GM21576 (cell line): Measurements from ENCODE around the gene BEST1.

Experiments
- ATAC-seq: cut with Tn5 transposase; IDR thresholded peaks from one replicate; pipeline ENCODE4 v1.9.1; 2021; ENCODE audit warnings: mild to moderate bottlenecking, moderate library complexity; ENCODE audit not compliant: unreplicated experiment

The BEST1 gene

DNA sequence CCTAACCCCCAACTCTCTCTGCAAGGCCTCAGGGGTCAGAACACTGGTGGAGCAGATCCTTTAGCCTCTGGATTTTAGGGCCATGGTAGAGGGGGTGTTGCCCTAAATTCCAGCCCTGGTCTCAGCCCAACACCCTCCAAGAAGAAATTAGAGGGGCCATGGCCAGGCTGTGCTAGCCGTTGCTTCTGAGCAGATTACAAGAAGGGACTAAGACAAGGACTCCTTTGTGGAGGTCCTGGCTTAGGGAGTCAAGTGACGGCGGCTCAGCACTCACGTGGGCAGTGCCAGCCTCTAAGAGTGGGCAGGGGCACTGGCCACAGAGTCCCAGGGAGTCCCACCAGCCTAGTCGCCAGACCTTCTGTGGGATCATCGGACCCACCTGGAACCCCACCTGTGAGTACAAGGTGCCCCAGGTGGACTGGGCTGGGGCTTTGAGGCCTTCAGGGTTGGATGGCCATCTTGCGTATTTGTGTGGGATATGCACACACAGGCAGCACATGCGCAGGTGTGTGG is at the start of gene BEST1:
Gene BEST1, plus strand, starts transcription at position 317 of the 513 bp plus-strand sequence. CDS start 1,456 bp downstream, outside the sequence.
- ATAC-seq = no peak

- no peak for ATAC-seq
Measured at GRCh38 chr11:61901397-61901796, 48.8 kb upstream of the BEST1 start.

- ATAC-seq = no peak
Measured at GRCh38 chr11:61902313-61902712, 47.8 kb upstream of the BEST1 start.

- ATAC-seq = no peak
Measured at GRCh38 chr11:61903845-61904244, 46.3 kb upstream of the BEST1 start.

DNA sequence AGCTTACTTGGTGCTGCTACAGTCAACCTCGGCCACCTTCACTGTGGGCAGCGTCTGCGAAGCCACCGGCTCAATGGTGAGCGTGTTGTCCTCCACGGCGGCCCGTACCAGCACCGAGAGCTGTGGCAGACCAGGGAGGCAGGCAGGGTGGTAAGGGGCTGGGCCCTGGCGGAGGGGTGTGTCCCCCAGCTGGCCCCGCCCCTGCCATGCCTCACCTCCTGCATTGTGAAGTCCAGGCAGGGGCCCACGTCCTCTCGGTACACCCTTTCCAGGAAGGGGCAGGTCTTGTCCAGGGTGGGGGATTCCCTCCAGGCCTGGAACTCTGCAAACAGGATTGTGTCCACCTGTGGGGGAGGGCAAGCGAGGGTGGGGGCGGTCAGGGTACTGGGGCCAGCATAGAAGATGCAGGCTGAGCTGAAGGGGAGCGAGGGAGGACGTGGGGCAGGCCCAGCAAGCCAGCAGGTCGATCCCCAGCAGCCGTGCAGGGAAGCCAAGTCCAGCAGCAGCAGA is 45.6 kb upstream of the BEST1 start:
- no peak for ATAC-seq

DNA sequence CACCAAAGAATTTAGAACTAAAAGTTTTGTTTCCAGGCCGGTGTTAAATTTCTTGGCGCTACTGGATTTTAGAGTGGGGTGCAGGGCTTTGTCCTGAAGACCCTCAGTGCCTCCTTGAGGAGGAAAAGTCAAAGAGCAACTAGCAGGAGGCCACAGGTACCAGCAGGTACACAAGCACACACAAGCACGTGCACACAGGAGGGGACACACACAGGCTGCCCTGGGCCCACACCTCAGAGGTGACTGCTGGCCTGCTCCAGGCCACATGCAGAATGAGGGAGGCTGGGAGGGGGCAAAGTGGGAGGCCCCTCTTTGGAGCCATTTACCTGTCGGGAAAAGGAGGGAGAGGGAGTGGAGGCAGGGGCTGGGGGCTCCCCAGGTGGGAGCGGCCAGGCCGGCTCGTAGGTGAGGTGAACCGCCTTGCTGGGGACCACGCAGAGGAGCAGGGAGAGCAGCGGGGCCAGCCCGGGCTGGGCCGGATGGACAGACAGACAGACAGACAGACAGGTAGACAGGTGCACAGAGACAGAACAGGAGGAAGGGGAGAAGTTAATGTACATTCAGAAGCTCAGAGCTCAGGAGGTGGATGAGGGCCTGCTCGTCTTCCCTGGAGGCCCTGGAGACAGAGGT is 45.0 kb upstream of the BEST1 start:
- ATAC-seq = no peak

GRCh38 chr11:61905801-61906521 is 44.2 kb upstream of the BEST1 start:
- ATAC-seq = no peak

GRCh38 chr11:61906522-61906909 is 43.6 kb upstream of the BEST1 start:
- ATAC-seq = no peak

- no peak for ATAC-seq
Measured at GRCh38 chr11:61907282-61907681, 42.9 kb upstream of the BEST1 start.

GRCh38 chr11:61907871-61908729 is 42.1 kb upstream of the BEST1 start:
- no peak for ATAC-seq

DNA sequence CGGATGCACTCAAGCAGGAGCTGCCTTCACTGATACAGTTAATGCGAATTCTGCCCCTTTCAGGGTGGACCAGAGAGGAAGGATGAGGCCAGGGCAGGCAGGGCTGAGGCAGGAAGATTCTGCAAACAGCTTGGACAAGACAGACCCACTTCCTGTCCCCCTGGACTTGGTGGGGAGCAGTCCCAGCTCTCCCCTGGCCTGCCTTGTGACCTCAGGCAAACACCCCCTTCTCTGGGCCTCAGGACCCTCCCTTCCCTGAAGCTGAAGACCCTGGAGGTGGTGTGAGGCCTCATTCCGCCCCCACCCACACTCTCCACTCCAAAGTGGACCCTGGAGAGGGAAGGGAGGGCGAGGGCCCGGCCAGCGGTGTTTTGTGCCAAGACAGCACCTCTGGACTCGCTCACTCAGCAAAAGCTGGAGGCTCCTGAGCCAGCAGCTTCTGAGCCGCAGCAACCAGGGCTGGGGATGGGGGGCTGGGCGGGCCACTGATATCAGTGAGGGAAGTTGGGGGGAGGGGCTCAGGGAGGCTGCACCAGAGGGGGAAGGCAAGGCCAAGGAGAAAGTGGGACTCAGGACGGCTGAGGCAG is 41.3 kb upstream of the BEST1 start:
- ATAC-seq = no peak

DNA sequence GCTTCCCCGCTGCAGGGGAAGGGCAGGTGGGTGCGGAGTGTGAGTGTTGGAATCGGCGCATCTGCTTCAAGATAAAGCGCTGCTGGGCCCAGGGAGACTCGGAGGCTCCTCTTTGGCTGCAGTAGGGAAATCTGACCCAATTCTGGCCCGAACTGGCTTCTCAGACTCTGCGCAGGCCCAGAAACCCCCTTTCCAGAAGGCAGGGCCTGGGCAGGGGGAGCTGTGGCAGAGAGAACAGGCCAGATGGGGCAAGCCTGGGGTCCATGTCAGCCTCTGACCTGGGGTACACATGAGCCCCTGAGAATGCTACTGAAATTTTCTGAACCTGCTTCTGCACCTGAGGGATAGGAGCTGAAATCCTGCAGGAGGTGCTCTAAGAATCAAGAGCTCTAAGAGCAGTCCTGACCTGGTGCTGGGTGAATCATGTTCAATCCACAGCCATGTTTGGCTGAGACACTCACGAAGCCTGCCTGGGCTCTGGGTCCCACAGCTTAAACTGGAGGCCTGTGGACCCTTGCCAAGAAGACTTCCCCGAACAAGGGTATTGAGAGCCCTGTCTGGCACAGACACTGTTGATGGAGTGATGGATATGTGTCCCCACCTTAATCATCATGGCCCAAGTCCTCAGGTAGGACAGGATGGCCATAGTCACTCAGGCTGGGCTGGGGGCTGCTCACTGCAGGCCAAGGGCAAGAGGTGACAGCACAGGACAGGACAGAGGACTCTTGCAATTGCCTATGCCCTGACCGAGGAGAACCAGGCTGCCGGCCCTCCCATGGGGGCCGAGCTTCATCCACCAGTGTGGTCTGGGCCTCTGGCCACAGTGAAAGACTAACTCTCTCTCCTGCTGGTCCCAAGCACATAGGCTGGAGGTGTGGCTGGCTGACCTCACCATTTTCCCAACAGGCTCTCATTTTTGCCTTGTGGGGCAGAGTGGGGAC is 39.7 kb upstream of the BEST1 start:
- ATAC-seq = no peak

DNA sequence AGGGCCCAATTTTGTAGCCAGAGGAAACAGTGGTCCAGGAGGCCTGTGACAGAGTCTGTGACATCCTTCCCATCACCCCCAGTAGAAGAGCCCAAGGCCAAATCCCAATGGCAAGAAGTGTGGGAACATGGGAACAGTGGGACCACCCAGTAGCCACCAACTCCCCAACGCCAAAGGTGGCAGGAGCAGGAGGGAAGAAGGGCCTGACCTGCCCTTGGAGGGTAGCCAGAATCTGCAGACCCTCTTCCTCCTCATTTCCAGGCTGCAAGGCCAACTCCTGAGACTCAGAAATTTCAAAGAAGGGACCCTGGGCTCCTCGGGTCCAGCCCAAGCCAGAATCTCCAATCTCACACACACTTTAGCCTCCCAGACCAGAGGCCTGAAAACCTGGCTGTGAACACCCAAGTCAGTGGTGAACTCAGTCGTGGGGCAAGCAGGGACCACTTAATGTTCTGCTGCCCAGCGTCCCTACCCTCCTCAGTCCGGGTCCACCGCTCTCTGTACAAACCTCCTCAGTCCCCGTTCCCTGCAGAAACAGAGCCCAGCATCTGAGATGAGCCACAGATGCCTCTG is 38.9 kb upstream of the BEST1 start:
- ATAC-seq = no peak

DNA sequence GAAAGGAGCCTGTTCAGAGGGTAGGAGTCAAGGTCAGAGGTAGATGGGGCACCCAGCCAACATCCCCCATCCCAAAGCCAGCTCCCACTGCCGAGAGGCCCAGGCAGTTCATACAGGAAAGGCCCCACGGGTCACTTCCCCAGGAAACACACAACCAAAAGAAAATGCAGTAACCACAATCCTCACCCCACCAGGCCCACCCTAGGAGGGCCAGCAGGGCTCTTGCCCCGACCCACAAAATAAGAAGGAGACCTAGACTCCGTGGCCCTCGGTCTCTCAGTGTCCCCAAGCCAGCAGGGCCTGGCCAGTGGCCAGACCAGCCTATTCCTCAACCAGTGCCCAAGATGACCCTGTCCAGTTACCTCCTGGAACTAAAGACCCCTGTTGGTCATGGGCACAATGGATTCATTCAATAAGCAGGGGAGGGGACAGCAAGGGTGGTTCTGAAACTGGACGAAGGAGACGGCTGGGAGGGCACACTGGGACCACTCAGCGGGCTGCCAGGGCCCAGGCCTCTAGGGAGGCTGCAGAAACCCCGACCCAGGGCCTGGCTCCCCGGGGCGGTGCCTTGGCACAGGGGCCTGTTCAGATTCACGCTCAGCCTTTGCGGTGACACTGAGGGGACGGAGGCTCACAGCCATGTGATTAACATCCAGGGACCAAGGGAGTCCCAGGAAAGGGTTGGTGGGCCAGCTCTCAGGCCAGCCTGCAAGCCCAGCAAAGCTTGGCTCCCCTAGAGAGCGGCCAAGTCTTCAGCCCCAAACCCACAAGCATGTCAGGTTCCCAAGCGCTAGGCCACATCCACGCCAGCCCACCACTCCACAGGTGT is 38.2 kb upstream of the BEST1 start:
- no peak for ATAC-seq

DNA sequence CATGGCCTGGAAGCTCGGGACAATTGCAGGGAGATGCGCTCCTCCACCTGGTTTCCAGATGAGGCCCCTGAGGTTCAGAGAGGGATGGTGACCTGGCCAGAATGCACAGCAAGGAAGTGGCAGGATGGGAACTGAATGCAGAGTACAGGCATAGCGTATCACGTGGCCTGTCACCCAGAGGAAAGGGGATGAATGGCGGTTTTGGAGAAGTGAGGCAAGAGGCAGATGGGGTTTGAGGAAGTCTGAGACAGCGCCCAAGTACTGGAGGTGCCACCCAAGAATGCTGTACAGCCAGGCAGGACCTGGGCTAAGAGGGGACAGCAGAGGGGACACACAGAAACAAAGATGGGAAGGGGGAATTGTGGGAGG is 37.6 kb upstream of the BEST1 start:
- ATAC-seq = no peak

GRCh38 chr11:61912991-61913698 is 37.0 kb upstream of the BEST1 start:
- no peak for ATAC-seq

- ATAC-seq = no peak
Measured at GRCh38 chr11:61913699-61914395, 36.3 kb upstream of the BEST1 start.
